Measurements from ENCODE around the gene ZNF630. TPM values are rescaled to one million over a fixed set of nuclear protein-coding genes. Genes with fewer than 3 reads are reported as not detected.

The ZNF630 gene
- total and polyA plus RNA-seq, 4 donors, result 0.98 to 6.7 (median 2.0) TPM

Other genes with a start within 250 kb of the ZNF630 start
- 10 to 100 TPM; 10.6 to 11.8 TPM for gene ZNF81, start 234.7 kb downstream of the ZNF630 start, total RNA-seq
- gene ZNF81, start 234.7 kb downstream of the ZNF630 start, polyA plus RNA-seq, result 1 to 10 TPM in 1 of 2 donors, under 1 TPM in 1; 0.75 to 2.5 TPM
- gene ZNF182, start 67.7 kb downstream of the ZNF630 start, total RNA-seq, result 1 to 10 TPM; 4.7 to 9.5 TPM
- gene ZNF182, start 67.7 kb downstream of the ZNF630 start, polyA plus RNA-seq, result 1 to 10 TPM; 2.7 to 2.9 TPM
- gene SPACA5, start 64.7 kb downstream of the ZNF630 start, total RNA-seq, result not detected
- gene SPACA5, start 64.7 kb downstream of the ZNF630 start, polyA plus RNA-seq, result not detected
- not detected for gene SPACA5B, start 59.0 kb upstream of the ZNF630 start, total RNA-seq
- not detected for gene SPACA5B, start 59.0 kb upstream of the ZNF630 start, polyA plus RNA-seq
- not detected for gene SSX5, start 125.2 kb upstream of the ZNF630 start, total RNA-seq
- not detected for gene SSX5, start 125.2 kb upstream of the ZNF630 start, polyA plus RNA-seq
- not detected for gene SSX1, start 183.8 kb upstream of the ZNF630 start, total RNA-seq
- not detected for gene SSX1, start 183.8 kb upstream of the ZNF630 start, polyA plus RNA-seq